ENCODE results near the gene FBXW12. TPM values are rescaled to one million over a fixed set of nuclear protein-coding genes. Genes with fewer than 3 reads are reported as not detected.

The FBXW12 gene
- polyA plus RNA-seq, 1 of the 3 experiments (the other 2 are of a cell fraction): 0.07 TPM

DNA sequence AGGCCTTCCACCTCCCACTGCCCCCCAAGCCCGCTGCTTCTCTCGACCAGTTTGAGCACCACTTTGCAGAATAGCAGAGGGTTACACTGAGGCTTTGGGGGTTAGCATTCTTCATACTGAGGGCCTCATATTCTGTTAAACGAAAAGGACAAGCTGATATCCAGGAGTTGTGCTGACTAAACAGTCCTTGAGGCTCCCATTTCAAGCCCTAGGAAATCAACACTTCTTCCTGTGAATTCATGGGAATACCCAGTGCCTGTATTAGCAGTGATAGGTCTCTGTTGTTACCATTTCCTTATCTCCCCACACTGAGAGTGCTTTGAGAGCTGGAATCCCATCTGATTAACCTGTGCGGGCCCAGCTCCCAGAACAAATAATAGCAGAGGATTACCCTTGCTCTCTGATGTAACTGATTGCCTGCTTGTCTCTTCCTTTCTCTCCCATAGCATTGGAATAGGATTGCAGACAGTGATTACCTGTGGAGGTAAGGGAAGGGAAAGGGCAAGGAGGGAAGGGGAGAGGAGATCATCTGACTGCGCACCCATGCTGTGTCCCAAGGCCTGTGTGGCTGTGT is 930 bp downstream of the FBXW12 start:
- Histone ChIP-seq H3K4me2 (no peak overlapping the region), H2AFZ (ENCODE audit: low read depth) (no peak overlapping the region), H3K4me3 (ENCODE audit: low read depth in 2 of 2, low read length in 1 of 2) (no peak overlapping the region), H3F3A (replicated peaks; ENCODE audit: insufficient read depth) (no peaks in the 10 kb centered on the region), H3K36me3 (replicated peaks in 1 of 2; ENCODE audit: control insufficient read depth in 1 of 2, insufficient read depth in 2 of 2, low read length in 1 of 2) (no peaks in the 10 kb centered on the region), H3K27ac (ENCODE audit: low read depth in 2 of 2, low read length in 1 of 2) (peak overlapping the region in 1 of 2 experiments; percentile 67; a peak in 1 of 4 replicates), H3K79me2 (ENCODE audit: insufficient read depth) (no peaks in the 10 kb centered on the region), H3K27me3 (ENCODE audit: insufficient read depth) (no peaks in the 10 kb centered on the region), H3K9me2 (no peaks in the 10 kb centered on the region), H4K20me1 (ENCODE audit: insufficient read depth) (no peaks in the 10 kb centered on the region), H3K9ac (no peak overlapping the region), H3K4me1 (ENCODE audit: control insufficient read depth in 1 of 2, insufficient read depth in 2 of 2, low read depth in 1 of 2, low read length in 1 of 2) (peaks cover 0 to 23% of the 10 kb centered on the region in 2 experiments; a peak in 1 of 4 replicates), H3K9me3 (no peaks in the 10 kb centered on the region)
- 71% methylated on average over 5 of the region's 5 CpGs for WGBS (ENCODE audit: low lambda C conversion rate)
- peak; percentile 30 for DNase-seq
- no peak for TF ChIP-seq TCF12 (IDR thresholded peaks at IDR 0.05)
- peak; percentile 67 for TF ChIP-seq GATA2 (CRISPR knock-in tag; IDR thresholded peaks at IDR 0.05)
- ChIA-PET CTCF (interaction anchor here (1.1 to 2.9 kb wide), 3 partner anchors 27 to 63 kb away, joined by 3 to 23 read pairs (median 15); no protein-coding TSS in a partner anchor), POLR2A (interaction anchor here (0.7 kb wide), 1 partner anchor 25 kb away, joined by 3 read pairs; no protein-coding TSS in a partner anchor)

GRCh38 chr3:48387634-48388033 is 15.6 kb downstream of the FBXW12 start:
- ChIA-PET POLR2A (no interaction called here), CTCF (interaction anchor here (1.1 to 4.8 kb wide), 3 partner anchors 12 to 49 kb away, joined by 3 to 29 read pairs (median 23); no protein-coding TSS in a partner anchor)
- Histone ChIP-seq H3K4me3 (ENCODE audit: low read depth in 2 of 2, low read length in 1 of 2) (no peak overlapping the region), H3K9me2 (no peaks in the 10 kb centered on the region), H3K27me3 (ENCODE audit: insufficient read depth) (no peaks in the 10 kb centered on the region; the same call in 1 of the 2 replicates), H3K27ac (ENCODE audit: low read depth in 2 of 2, low read length in 1 of 2) (no peak overlapping the region), H3K36me3 (replicated peaks in 1 of 2; ENCODE audit: control insufficient read depth in 1 of 2, insufficient read depth in 2 of 2, low read length in 1 of 2) (no peaks in the 10 kb centered on the region), H3K79me2 (ENCODE audit: insufficient read depth) (no peaks in the 10 kb centered on the region; the same call in 1 of the 2 replicates), H3K4me2 (no peak overlapping the region), H4K20me1 (ENCODE audit: insufficient read depth) (no peaks in the 10 kb centered on the region), H3K4me1 (ENCODE audit: control insufficient read depth in 1 of 2, insufficient read depth in 2 of 2, low read depth in 1 of 2, low read length in 1 of 2) (no peaks in the 10 kb centered on the region), H2AFZ (ENCODE audit: low read depth) (no peak overlapping the region), H3F3A (replicated peaks; ENCODE audit: insufficient read depth) (peaks cover 12% of the 10 kb centered on the region), H3K9ac (no peak overlapping the region), H3K9me3 (no peaks in the 10 kb centered on the region)
- TF ChIP-seq, protein P1, sequence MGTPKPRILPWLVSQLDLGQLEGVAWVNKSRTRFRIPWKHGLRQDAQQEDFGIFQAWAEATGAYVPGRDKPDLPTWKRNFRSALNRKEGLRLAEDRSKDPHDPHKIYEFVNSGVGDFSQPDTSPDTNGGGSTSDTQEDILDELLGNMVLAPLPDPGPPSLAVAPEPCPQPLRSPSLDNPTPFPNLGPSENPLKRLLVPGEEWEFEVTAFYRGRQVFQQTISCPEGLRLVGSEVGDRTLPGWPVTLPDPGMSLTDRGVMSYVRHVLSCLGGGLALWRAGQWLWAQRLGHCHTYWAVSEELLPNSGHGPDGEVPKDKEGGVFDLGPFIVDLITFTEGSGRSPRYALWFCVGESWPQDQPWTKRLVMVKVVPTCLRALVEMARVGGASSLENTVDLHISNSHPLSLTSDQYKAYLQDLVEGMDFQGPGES (IDR thresholded peaks at IDR 0.05; ENCODE audit: low read depth, low read length): no peak
- no peak for TF ChIP-seq RCOR1 (IDR thresholded peaks at IDR 0.05; ENCODE audit: low read length)
- no peak for TF ChIP-seq JUND (IDR thresholded peaks at IDR 0.05)
- TF ChIP-seq CHD2 (IDR thresholded peaks at IDR 0.05; ENCODE audit: low read length, partially characterized antibody): no peak
- TF ChIP-seq GATA2 (CRISPR knock-in tag; IDR thresholded peaks at IDR 0.05): no peak
- TF ChIP-seq FOXJ3 (CRISPR knock-in tag; IDR thresholded peaks at IDR 0.05): no peak
- TF ChIP-seq FOSL2 (IDR thresholded peaks at IDR 0.05; ENCODE audit: borderline replicate concordance, low read depth): no peak
- TF ChIP-seq TCF12 (IDR thresholded peaks at IDR 0.05): no peak
- no peak for TF ChIP-seq EP300 (IDR thresholded peaks at IDR 0.05; ENCODE audit: borderline replicate concordance in 1 of 2, low read depth in 1 of 2, low read length in 1 of 2)
- TF ChIP-seq, protein P2, sequence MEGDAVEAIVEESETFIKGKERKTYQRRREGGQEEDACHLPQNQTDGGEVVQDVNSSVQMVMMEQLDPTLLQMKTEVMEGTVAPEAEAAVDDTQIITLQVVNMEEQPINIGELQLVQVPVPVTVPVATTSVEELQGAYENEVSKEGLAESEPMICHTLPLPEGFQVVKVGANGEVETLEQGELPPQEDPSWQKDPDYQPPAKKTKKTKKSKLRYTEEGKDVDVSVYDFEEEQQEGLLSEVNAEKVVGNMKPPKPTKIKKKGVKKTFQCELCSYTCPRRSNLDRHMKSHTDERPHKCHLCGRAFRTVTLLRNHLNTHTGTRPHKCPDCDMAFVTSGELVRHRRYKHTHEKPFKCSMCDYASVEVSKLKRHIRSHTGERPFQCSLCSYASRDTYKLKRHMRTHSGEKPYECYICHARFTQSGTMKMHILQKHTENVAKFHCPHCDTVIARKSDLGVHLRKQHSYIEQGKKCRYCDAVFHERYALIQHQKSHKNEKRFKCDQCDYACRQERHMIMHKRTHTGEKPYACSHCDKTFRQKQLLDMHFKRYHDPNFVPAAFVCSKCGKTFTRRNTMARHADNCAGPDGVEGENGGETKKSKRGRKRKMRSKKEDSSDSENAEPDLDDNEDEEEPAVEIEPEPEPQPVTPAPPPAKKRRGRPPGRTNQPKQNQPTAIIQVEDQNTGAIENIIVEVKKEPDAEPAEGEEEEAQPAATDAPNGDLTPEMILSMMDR (IDR thresholded peaks at IDR 0.05): no peak
- no peak for TF ChIP-seq NFIC (IDR thresholded peaks at IDR 0.05; ENCODE audit: borderline replicate concordance)
- TF ChIP-seq FOXM1 (IDR thresholded peaks at IDR 0.05; ENCODE audit: low read depth): no peak
- no peak for TF ChIP-seq SMC3 (IDR thresholded peaks at IDR 0.05; ENCODE audit: low read depth, low read length)
- DNase-seq: no peak

Data from SK-N-SH (cell line).